Activated T-cell treated with anti-CD3 and anti-CD28 coated beads for 48 hours (primary cell): ENCODE measurements around the gene CYB5R3.

Experiments
- DNase-seq: peaks from one replicate; pipeline ENCODE4 v3.0.0-alpha.2; 2020; ENCODE audit warnings: low read depth

The CYB5R3 gene

DNA sequence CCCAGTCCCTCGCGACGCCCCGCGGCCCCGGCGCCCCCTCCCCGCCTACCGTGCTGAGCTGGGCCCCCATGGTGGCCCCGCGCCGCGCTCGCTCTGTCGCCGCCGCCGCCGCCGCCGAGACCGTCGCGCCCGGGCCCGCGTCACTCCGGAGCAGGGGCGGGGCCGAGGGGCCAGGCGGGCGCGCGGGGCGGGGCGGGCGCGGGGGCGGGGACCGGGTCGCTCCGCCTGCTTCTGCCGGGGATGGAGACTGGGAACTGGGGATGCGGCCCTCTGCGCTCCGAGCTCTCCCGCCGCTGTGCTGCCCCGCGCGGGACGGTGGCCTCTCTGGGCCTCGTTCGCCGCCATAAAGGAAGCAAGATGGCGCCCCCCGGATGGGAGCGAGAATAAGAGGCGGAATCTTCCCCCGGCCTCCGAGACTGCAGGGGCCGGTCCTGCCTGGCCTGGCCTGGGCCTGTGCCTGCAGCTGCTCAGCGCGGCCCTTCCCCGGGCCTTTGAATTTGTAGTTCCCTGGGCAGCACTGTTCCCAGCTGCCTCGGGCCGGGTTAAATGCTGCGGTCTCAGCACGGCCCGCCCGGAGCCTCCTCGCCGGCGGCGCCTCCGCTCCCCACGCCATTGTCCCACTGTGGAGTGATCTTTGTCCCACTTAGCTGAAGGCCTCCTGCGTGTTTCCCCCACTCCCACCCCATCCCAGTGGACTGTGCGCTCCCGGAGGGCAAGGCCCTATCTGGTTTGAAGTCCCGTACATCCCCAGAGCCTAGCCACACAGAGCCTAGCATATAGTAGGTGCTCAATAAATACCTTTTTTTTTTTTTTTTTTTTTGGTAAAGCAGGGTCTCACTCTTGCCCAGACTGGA is at the start of gene CYB5R3:
Gene CYB5R3 (minus strand): TSS at position 147 of the 854 bp plus-strand sequence. CDS start 77 bp downstream, at position 70.
- DNase-seq, result peak; percentile 86

DNA sequence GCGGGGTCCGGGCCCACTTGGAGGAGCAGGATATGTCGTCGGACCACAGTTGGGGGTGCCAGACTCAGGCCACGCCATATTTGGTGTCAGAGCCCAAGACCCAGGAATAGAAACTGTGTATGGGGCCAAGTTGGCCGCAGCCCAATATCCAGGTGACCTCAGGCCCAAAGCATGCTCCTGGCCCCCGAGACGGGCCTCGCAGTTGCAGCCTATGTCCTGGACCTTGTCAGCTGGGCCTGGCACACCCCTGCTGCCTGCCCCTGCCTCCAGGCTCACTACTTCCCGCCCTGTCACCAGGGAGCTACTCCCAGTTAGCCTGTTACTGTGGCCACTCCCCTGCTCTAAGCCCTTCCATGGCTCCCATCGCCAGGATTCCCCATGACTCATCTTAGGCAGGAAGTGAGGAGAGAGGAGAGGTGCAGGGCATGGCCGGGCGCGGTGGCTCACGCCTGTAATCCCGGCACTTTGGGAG is 48.4 kb upstream of the CYB5R3 start:
- DNase-seq, result no peak

DNA sequence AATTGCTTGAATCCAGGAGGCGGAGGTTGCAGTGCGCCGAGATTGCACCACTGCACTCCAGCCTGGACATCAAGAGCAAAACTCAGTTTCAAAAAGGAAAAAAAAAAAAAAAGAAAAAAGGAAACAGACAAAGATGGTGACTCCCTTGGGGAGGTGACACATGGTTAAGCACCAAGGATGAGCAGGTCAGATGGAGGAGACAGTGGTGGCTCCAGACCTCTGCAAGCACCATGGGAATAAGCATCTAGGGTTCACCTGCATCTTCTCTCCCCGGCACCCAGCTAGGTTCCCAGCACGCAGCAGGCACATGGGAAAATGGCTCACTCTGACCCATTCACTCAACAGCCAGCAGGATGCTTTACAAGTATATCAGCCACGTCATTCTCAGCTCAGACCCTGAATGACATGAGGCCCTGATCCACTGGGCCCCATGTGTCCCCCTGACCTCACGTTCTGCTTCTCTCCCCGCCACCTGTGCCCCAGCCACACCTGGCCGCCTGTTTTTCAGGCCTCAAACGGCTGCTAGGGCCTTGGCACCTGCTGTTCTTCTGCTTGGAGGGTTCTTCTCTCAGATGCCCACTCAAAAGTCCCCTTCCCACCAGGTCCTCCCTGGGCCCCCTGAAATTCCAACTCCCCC is 47.3 kb upstream of the CYB5R3 start:
- no peak for DNase-seq

DNA sequence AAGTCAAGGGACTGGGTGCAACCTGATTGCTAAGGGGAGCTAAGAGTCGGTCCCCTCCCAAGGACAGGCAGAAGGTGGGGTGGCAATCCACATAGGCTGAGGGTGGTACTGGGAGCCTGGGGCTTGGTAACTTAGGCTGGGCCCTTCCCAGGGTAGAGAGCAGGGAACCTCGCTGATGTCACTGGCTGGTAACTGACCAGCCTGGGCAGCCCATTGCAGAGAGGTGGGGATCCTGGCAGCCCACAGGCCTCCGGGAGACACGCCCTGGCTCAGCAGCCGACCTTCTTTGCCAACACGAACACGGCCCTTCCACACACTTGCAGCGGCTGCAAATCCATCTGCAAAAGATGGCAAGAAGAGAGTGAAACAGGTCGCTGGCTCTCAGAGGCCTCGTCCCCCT is 46.1 kb upstream of the CYB5R3 start:
- no peak for DNase-seq

DNA sequence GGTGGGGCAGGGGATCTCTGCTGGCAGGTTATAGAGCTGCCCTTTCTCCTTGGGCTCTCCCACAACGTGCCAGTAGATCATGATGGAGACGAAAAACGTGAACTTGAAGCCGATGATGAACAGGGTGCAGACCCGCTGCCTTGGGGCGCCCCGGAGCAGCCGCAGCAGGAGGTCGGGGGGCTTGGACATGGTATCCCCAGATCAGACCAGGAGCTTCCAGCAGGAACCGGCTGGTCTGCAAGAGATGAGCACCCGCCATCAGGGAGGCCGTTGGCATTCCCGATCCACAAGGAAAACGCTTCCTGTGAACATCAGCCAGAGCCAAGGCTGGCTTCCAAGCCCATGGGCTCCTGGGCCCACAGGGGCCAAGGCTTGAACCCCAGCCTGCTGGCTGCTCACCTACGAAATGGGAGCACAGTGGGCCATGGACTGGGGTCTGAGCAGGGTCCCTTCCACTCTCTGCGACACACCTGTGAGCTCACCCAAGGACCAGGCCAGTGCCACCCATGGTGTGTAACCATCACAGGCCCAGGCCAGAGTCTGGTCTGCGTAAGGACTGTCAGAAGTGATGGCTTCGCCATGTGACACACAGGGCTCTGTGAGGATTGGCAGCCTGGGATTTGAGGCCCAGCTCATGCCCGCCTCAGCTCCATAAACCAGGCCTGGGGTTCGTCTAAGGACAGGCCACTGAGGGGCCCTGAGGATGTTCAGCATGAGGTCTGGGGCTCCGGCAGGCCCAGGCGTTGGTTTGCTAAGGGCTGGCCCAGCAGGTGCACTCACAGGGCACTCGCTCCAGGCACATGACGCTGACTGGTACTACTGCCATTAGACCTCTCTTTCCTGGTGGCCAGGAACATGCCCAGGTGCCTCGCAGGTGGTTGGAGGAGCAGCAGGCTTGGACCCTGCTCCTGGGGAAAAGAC is 44.8 kb upstream of the CYB5R3 start:
- DNase-seq, result no peak

DNA sequence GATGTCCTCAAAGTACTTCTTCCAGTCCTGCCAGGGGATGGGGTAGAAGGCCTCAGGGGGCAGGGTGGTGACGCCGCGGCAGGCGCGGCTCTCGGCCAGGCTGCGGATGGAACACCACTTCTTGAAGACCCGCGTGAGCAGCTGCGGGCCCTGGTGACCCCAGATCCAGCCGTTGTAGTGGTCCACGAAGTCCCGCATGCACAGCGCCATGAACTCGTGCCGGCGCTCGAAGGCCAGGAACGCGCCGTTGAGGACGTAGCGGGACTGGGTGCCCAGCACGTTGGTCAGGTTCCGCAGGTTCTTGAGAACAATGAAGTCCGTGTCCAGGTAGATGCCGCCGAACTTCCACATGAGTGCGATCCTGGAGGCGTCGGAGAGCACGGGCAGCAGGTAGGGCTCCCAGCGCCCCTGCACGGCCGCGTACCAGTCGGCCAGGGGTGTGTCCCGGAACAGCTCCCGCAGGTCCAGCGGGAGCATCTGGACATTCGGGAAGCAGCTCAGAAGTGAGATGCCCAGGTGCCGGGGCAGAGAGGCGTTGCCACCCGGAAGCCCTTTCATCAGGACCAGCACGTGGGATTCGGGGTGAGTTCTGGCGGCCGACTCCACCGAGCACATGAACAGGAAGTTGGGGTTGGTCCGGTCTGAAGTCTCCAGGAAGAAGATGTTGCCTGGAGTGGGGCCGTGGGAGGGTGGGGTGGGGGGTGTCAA is 44.0 kb upstream of the CYB5R3 start:
- no peak for DNase-seq

DNA sequence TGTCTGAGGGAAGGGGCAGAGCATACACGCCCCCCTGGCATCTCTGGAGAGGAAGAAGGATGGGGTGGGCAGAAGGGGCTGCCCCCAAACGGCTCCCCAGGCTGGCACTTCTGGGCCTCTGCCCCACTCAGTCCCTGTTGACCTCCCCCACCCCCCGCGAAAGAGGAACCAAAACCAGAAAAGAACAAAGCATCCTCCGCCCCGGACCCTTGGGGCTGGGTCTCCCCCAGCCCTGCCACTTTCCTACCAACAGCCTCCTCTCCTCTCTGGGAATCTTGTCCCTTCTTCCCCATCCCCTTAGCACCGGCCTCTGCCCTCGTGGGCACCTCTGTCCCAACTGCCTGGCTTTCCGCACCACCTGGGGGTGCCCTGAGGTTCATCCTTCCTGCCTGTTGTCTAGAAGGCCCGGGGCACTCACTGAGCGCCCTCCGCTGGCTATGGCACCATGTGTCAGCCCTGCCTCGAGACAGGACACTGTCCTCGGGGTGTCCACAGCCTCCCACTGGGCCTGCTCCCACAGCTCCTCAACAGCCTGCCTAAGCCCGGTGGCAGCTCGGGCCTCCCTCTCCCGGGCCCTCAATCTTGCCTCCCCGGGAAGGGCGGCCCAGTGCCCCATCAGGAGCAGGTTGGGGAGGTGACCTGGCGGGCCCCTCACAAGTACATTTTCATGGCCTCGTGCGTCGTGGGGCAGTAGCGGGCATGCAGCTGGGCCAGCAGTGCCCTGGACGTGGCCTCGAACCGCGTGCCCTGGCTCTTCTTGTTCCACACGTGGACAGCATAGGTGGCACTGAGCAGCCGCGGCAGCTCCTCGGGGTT is 43.3 kb upstream of the CYB5R3 start:
- DNase-seq, result no peak

DNA sequence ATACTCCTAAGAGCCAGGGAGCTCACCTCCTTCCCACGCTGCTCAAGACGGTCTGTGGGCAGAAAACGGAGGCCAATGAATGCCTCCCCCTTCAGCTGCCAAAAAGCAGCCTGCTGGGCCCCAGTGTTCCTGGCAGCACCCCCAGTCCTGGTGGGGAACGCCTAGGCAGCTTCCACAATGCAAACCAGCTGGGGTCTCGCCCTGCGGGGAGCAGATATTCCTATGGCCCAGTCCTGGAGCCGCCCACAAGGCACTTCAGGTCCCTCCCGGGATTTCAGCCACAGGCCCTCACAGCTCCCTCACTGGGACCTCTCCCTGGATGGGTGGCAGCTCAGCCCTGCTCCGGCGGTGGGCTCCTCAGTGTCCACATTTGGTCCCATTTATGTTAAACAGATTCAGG is 42.2 kb upstream of the CYB5R3 start:
- DNase-seq, result no peak

DNA sequence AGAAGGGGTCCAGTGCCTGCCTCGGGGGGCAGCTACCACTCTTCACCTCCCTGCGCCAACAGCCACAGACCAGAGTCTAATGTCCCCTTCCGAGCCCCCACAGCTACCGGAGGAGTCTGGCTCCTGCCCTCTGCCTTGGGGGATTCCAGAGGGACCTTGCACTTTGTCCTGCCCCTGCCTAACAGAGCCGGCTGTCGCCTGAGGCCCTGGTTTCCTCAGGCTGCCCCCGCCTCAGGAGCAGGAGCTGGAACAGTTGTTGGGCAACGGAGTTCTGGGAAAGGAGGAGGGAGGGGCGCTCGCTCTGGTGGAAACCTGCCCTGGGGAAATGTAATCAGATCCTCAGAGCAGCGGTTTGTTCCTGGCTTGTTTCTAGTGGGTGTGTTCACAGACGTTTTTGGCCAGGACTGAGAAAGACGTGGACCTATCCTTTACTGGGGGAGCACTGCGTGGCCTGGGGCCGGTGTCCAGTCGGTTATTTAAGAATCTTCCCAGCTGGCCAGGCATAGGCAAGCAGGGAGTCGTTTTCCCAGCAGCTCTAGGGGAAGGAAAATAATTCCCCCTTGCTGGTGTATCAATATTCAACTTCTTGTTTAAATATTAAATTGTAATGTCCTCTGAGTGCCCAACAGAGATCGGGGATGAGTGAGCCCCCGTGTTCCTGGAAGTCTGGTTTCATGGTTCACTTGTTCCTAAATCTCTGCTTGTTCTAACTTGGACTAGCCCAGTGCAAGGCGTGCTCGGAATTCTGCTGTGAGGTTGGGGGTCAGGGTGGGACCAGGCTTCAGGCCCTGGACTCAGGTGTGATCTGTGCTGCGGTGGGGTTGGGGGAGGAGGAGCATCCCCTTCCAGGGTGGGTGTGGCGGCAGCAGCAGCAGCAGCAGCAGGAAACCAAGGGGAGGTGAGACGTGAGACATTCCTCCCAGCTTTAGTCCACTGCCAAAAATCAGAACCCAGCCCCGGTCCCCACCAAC is 39.3 kb upstream of the CYB5R3 start:
- no peak for DNase-seq

DNA sequence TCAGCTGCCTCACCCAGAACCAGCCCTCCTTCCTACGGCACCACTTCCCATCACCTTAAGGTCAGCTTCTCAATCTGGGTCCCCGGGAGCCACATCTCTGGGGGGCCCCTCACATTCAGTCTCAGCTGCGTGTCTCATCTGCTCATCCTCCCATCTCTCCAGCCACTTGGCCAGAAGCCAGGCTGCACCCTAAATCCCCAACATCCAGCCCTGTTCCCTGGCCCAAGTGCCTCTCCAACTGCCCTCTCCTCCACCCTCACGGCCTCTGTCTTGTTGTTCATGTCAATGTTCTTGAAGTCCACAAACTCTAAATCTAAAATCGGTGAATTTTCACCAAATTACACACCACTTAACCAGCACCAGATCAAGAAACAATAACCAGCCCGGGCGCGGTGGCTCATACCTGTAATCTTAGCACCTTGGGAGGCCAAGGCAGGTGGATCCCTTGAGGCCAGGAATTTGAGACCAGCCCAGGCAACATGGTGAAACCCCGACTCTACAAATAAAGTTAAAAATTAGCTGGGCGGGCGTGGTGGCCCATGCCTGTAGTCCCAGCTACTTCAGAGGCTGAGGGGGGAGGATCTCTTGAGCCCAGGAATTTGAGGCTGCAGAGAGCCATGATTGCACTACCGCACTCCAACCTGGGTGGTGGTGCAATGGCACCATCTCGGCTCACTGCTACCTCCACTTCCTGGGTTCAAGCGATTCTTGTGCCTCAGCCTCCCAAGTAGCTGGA is 37.7 kb upstream of the CYB5R3 start:
- DNase-seq, result no peak

DNA sequence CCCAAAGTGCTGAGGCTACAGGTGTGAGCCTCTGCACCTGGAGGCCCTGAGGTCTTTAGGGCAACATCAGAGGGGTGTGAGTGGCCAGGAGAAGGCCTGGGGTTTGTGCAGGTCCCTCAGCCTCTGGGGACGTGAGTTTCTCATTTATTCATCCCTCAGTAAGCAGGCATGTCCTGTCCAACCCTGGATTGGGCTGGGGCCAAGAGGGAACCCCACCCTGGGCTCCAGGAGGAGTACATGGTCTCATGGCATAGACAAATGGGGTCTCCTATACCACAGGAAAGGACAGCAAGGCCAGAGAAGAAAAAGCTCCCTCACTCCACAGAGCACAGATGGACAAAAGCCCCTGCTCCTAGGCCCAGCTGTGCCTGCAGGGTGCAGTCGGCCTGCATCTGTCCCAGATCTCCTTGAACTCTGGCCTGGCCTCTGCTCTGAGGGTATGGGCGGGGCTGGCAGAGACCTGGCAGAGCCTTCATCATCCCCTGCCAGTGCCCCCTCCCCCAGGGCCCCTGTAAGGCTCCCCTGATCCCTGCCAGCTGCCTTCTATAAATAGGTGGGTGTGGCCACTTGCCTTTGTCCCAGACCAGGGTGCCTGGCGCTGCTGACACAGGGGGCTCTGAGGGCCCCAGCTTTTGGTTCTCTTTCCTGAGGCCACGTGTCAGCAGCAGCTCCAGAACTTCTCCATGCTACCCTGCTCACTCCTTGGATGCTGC is 36.9 kb upstream of the CYB5R3 start:
- no peak for DNase-seq

DNA sequence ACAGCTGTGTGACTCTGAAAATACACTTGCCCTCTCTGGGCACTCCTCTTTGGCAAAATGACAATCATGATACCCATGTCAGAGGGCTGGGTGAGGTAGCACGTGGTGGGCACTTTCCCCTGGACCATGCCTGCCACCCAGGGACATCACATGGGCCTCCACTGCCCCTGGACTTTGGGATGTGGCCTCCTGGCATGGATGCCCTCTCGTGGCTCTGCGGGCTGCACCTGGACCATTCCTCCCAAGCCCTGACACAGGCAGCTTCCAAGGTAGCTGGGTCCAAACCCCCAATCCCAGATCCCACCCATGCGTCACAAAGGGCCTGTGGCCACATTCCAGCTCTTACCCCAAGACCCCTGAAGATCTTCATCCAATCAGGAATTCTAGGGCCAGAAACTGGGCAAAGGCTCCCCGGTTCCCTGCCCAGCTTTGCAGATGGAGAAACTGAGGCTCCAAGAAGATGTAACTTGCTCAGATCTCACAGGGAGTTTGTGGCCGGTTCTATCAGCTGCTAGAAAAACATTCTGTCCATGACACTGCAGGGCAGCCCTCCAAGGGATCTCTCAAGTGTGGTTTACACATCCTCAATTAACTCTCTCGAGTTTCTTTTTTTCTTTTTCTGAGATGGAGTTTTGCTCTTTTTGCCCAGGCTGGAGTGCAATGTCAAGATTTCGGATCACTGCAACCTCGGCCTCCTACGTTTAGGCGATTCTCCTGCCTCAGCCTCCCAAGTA is 35.4 kb upstream of the CYB5R3 start:
- no peak for DNase-seq

DNA sequence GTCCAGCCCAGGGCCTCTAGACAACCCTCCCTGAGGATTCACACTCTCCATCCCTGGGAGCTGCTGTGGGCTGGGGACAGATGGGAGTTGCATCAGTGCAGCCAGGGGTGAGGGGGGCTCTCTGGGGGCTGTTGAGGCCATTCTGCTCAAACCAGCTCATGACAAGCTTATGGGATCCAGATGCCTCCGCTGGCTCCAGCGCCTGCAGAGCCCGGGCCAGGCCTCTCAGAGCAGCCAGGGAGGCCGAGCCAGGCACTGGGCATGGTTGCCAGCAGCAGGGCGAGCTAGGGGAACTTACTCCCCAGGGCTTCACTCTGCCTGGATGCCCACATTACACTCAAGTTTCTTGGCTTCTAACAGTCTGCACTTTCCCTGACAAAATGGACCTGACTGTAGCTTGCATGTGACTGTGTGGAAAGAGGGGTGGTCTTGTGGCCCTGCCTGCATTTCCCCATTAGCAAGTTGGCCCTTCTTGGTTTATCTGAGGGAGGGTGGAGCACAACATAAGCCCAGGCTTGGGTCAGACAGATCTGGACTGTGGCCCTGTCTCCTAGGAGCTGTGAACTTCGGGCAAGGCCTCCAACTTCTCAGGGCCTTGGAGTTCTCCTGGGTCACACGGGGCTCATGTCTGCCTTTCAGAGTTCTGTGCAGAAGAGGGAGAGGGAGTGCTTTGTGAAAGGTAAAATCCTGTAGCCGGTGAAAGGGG is 34.5 kb upstream of the CYB5R3 start:
- no peak for DNase-seq

DNA sequence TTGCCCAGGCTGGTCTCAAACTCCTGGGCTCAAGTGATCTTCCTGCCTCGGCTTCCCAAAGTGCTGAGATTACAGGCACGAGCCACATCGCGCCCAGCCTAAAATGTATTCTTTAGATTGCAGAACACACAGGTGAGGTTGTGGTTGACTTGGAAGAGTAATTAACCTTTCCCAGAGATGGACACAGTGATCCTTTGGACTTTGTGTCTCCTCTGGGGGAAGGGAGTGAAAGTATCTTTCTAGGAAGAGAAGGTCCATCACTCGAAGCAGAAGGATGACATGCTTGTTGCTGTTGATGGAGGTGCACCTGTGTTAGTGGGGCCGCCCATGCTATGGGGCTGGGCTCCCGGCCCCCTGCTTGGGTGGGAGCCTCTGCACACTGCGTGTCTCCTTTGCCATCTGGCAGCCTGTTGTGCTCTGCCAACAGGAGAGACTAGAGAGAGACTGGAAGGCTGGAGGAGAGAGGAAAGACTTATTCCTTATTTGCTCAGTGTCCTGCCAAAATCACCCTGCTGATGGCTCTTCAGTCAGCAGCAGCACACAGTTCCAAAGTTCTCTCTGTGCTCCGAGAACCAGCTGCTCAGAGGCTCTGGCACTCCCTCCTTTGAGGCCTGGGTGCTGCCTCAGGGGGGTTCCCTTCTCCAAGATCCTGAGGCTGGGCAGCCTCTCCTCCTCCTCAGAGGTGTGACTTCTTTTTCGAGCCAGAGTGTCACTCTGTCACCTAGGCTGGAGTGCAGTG is 33.1 kb upstream of the CYB5R3 start:
- no peak for DNase-seq

DNA sequence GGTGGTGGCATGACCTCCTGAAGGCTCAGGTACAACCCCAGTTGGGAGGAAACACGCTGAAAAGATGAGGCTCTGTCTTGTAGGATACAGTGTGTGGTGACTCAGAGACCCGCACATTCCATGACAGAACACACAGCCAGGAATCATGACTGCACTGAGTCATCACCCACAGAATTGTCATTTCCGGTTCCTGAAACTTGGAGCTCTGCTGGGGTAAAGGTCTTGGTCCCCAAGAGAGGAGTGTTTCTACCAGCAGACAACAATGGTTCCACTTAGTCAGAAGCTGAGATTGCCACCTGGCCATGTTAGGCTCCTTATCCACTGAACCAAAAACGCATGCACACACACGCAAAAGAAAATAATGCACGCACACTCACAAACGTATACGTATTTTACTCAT is 31.5 kb upstream of the CYB5R3 start:
- peak; percentile 11 for DNase-seq

DNA sequence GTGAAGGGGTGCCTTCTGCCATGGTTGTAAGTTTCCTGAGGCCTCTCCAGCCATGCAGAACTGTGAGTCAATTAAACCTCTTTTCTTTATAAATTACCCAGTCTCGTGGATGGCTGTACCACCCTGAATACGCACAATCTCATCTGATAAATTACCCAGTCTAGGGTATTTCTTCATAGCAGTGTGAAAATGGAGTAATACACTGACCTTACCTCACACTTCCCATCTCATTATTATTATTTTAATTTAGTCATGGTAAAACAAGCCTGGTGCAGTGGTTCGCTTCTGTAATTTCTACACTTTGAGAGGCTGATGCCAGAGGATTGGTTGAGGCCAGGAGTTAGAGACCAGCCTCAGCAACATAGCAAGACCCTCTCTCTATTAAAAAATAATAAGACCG is 30.5 kb upstream of the CYB5R3 start:
- no peak for DNase-seq
